ENCODE data around the gene CCDC15. TPM values are rescaled to one million over a fixed set of nuclear protein-coding genes. Genes with fewer than 3 reads are reported as not detected.

CCDC15 gene
- total and polyA plus RNA-seq, 2 experiments from 2014 or later, result 2.9 to 3.3 TPM

- TF ChIP-seq CTCF (conservative IDR thresholded peaks at IDR 0.05; ENCODE audit: low read depth in 2 of 2) (no peak), NANOG (IDR thresholded peaks at IDR 0.05; ENCODE audit: borderline replicate concordance) (no peak), JUNB (IDR thresholded peaks at IDR 0.05; ENCODE audit: unreplicated experiment) (no peak), ZNF114 (CRISPR knock-in tag; IDR thresholded peaks at IDR 0.05) (no peak), EZH2phosphoT487 (IDR thresholded peaks at IDR 0.05; ENCODE audit: unreplicated experiment) (no peak), CREB1 (CRISPR knock-in tag; IDR thresholded peaks at IDR 0.05; ENCODE audit: low read depth) (no peak), ZNF462 (CRISPR knock-in tag; IDR thresholded peaks at IDR 0.05) (no peak), STAT1 (IDR thresholded peaks at IDR 0.05; ENCODE audit: unreplicated experiment) (no peak)
These were observed 132.8 kb downstream of the CCDC15 start (continued) for GRCh38 chr11:125086633-125087296.
